Gastrocnemius medialis (tissue), 4 donors: ENCODE results near the gene AIFM1. TPM values are rescaled to one million over a fixed set of nuclear protein-coding genes. Genes with fewer than 3 reads are reported as not detected.

Experiments
- ATAC-seq, 2 donors: fragments of 150-250 bp; one replicate each; pipeline ENCODE4 v1.9.1; 2016
- DNase-seq, 2 donors: peaks; one replicate each; pipeline ENCODE4 v3.0.0-alpha.2; 2019
- H3K27ac ChIP-seq, 4 donors: fragments of 200-600 bp; sonication (generic); 1 replicate in 1 of 4; 2 replicates in 3 of 4; pipeline ENCODE4 v1.5.1; 2016 to 2018; ENCODE audit warnings: mild to moderate bottlenecking in 2 of 4, moderate library complexity in 1 of 4
- H3K27me3 ChIP-seq, 3 donors: fragments of 200-600 bp; sonication (generic) in 2 of 3; 1 replicate in 1 of 3; 2 replicates in 2 of 3; pipeline versions ENCODE4 v1.5.1 to v1.6.0; 2016 to 2019; ENCODE audit warnings: mild to moderate bottlenecking in 1 of 3, moderate library complexity in 1 of 3
- H3K36me3 ChIP-seq, 2 donors: fragments of 200-600 bp; sonication (generic) in 1 of 2; one replicate each; pipeline ENCODE4 v1.5.1; 2017 to 2018
- H3K4me1 ChIP-seq, 2 donors: fragments of 200-600 bp; sonication (generic) in 1 of 2; one replicate each; pipeline ENCODE4 v1.5.1; 2016 to 2017; ENCODE audit warnings: mild to moderate bottlenecking in 2 of 2
- H3K4me3 ChIP-seq, 4 donors: fragments of 200-600 bp; sonication (generic) in 3 of 4; 1 replicate in 1 of 4; 2 replicates in 3 of 4; pipeline ENCODE4 v1.5.1; 2016 to 2019; ENCODE audit warnings: mild to moderate bottlenecking in 2 of 4
- H3K9me3 ChIP-seq, 3 donors: fragments of 200-600 bp; sonication (generic) in 2 of 3; 1 replicate in 1 of 3; 2 replicates in 2 of 3; pipeline ENCODE4 v1.5.1; 2016 to 2019
- POLR2A ChIP-seq, 2 donors: fragments of 450-650 bp; IDR thresholded peaks; one replicate each; pipeline ENCODE4 v1.6.1; 2017; ENCODE audit warnings: antibody characterized with exemption in 2 of 2, mild to moderate bottlenecking in 2 of 2, moderate library complexity in 2 of 2
- in situ Hi-C, 4 donors: fragments of 200-750 bp; cut with MboI; loops; one replicate each; pipeline versions ENCODE4 v1.15.0 to v1.8.0; 2017; ENCODE audit warnings: low sequenced_read_pairs in 4 of 4
- intact Hi-C: fragments of 100-400 bp; cut with DNase I; formaldehyde crosslinking; loops from one replicate; pipeline ENCODE4 v1.15.1; 2023; ENCODE audit warnings: low total_unique reads
- total RNA-seq, 4 donors: library from RNA; depleted of rRNA; stranded (reverse); fragments of >200 nt; gene quantifications; one replicate each; pipeline versions ENCODE4 v1.1.0 to v1.2.3, GENCODE V29; 2016
- TF ChIP-seq, protein P1 (sequence below), 5 experiments: fragments of 450-650 bp in 3 of 5; fragments of 200-600 bp in 2 of 5; sonication (generic) in 2 of 5; IDR thresholded peaks in 4 of 5; conservative IDR thresholded peaks in 1 of 5; 1 replicate in 4 of 5; 2 replicates in 1 of 5; pipeline ENCODE4 v1.5.1; 2016 to 2019; ENCODE audit warnings: antibody characterized with exemption in 5 of 5, mild to moderate bottlenecking in 3 of 5, moderate library complexity in 3 of 5

AIFM1 gene
- total RNA-seq, 4 donors from 2014 or later, result 18.9 to 50.1 (median 30.0) TPM

DNA sequence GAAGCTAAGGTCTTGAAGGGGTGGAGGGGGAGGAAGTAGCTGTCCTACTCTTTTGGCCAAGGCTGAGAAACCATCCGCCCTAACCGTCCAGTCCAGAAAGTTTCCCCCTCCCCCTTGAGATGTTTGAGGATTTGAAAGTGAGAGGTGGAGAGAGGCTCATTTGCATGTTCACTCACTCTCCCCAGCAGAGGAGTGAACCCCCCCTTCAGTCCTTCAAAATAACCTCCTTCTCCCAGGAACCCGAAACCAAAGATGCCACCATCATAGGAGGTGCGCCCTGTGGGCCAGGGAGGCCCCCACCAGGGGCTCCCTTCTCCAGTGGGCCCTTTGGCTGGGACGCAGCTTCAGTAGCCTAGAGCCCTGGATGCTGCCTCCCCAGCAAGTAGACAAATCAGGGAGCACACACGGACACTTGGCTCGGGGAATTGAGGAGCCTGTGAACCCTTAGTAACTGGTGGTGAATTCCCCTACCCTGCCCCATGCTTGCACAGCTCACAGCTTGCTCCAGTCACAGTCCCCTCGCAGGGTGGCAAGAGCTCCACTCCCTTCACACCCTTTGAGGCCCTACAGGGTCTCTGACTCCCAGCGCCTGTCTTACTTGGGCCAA lies 80.9 kb downstream of the AIFM1 start:
- Histone ChIP-seq H3K4me3 (no peak overlapping the region), H3K36me3 (no peaks in the 10 kb centered on the region), H3K27me3 (no peaks in the 10 kb centered on the region), H3K4me1 (no peaks in the 10 kb centered on the region), H3K27ac (peak overlapping the region in 3 of 4 donors; percentile 41 to 56 (median 47)), H3K9me3 (no peaks in the 10 kb centered on the region)
- no peak for TF ChIP-seq POLR2A (IDR thresholded peaks at IDR 0.05)
- TF ChIP-seq, protein P1, sequence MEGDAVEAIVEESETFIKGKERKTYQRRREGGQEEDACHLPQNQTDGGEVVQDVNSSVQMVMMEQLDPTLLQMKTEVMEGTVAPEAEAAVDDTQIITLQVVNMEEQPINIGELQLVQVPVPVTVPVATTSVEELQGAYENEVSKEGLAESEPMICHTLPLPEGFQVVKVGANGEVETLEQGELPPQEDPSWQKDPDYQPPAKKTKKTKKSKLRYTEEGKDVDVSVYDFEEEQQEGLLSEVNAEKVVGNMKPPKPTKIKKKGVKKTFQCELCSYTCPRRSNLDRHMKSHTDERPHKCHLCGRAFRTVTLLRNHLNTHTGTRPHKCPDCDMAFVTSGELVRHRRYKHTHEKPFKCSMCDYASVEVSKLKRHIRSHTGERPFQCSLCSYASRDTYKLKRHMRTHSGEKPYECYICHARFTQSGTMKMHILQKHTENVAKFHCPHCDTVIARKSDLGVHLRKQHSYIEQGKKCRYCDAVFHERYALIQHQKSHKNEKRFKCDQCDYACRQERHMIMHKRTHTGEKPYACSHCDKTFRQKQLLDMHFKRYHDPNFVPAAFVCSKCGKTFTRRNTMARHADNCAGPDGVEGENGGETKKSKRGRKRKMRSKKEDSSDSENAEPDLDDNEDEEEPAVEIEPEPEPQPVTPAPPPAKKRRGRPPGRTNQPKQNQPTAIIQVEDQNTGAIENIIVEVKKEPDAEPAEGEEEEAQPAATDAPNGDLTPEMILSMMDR (IDR thresholded peaks at IDR 0.05 in 4 of 5, conservative IDR thresholded peaks at IDR 0.05 in 1 of 5), result no peak
- DNase-seq (no peak), ATAC-seq (no peak)
- intact Hi-C loops (no loop called here), in situ Hi-C loops (no loop called here)

DNA sequence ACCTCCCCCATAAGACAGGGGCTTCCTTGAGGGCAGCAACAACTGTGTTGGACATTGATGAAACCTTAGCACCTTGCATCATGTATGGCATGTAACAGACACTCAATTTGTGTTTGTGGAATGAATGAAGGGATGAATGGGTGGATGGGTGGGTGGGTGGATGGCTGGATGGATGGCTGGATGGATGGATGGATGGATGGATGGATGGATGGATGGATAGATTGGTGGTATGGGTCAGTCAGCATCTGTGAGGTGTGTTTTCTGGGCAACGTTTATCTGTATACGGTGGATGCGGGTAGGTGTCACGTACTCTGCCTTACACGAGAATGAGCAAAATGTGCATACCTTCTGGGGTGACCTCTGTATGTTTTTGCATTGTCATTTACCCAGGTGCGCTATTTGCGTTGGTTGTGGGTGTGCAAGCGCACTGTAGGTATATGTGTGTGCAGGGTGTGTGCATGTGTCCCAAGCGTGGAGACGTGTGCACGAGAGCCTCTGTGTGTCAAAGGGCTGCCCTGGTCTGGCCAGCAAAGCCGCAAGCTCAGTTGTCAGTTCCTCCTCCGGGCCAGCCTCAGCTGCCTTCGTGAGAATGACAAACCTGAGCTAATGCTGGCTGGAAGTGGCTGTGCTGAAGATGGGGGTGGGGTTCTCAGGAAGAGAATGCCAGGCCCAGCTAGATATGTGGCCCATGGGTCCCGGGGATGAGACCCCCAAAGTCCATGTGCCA lies 81.8 kb downstream of the AIFM1 start:
- intact Hi-C loops (no loop called here), in situ Hi-C loops (no loop called here)
- H3K9me3 ChIP-seq, result no peaks in the 10 kb centered on the region
- no peaks in the 10 kb centered on the region for H3K27me3 ChIP-seq
- H3K36me3 ChIP-seq, result no peaks in the 10 kb centered on the region
- no peak for TF ChIP-seq POLR2A (IDR thresholded peaks at IDR 0.05)
- TF ChIP-seq, protein P1 (IDR thresholded peaks at IDR 0.05 in 4 of 5, conservative IDR thresholded peaks at IDR 0.05 in 1 of 5), result no peak
- no peak overlapping the region for H3K27ac ChIP-seq
- ATAC-seq (no peak), DNase-seq (no peak)
- H3K4me1 ChIP-seq, result no peaks in the 10 kb centered on the region
- H3K4me3 ChIP-seq, result no peak overlapping the region

DNA sequence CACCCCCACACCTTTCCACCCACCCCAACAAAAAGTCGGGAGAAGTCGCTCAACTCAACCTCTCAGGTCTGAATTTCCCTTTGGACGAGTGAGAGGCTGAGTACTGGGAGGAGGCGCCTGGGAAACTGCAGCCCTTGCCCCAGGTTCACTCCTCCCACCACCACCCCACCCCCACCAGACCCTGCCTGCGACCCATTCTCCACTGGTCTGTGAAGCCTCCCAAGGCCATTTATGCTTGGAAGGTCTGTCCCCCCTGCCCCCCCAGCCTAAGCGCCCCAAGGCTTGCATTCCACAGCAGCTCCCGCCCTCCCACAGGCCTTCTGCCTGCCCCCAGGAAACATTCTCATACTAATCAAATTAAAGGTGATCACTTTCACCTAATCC lies 82.5 kb downstream of the AIFM1 start:
- intact Hi-C loops (no loop called here), in situ Hi-C loops (no loop called here)
- no peak for TF ChIP-seq POLR2A (IDR thresholded peaks at IDR 0.05)
- TF ChIP-seq, protein P1 (IDR thresholded peaks at IDR 0.05 in 4 of 5, conservative IDR thresholded peaks at IDR 0.05 in 1 of 5), result no peak
- H3K27ac ChIP-seq, result peak overlapping the region in 2 of 4 donors; percentile 52 to 53
- ATAC-seq (no peak), DNase-seq (no peak)
- H3K9me3 ChIP-seq, result no peaks in the 10 kb centered on the region
- H3K36me3 ChIP-seq, result no peaks in the 10 kb centered on the region
- no peaks in the 10 kb centered on the region for H3K27me3 ChIP-seq
- no peak overlapping the region for H3K4me3 ChIP-seq
- no peaks in the 10 kb centered on the region for H3K4me1 ChIP-seq

DNA sequence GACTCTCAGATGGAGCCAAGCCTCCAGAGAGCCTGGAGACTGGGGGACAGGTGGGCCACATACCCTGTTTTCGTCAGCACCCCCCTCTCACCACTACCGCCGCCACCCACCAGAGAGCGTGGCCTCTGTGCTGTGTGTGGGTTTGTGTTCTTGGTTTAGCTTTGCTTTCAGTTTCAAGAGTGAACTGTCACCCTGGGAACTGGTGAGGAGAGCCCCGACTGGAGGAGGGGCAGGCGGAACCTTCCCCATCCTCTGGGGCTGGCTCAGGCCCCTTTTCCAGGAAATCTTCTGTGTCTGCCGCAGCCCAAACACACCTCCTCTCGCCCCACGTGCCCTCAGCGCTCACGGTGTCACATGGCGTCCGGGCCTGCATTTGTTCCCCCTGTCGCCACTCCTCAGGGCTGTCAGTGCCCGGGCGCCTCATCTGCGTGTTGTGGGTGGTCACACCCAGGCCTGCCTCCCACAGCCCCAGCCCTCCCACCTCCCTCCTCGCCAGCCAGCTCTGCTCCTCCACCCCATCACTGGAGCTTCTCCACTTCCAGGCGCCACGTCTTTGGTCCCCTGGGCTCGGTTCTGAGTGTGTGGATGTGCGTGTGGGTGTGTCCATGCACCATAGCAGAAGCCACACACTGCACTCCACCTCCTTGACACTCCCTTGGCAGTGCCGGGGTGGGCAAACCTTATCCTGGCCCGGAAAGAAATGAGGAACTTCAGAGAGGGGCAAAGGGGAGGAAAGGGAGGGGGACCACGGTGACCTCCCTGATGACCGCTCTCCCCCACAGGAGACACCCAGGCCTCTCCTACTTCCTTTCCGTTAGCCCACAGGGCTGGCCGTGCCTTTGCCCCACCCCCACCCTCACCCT lies 83.2 kb downstream of the AIFM1 start:
- ATAC-seq, result peak; percentile 44 to 45
- no peak overlapping the region for H3K4me3 ChIP-seq
- intact Hi-C loops (no loop called here), in situ Hi-C loops (no loop called here)
- H3K9me3 ChIP-seq, result no peaks in the 10 kb centered on the region
- H3K27ac ChIP-seq, result peak overlapping the region; percentile 46 to 53 (median 51)
- no peaks in the 10 kb centered on the region for H3K27me3 ChIP-seq
- peak in 1 of 2 donors; percentile 18 for DNase-seq
- no peaks in the 10 kb centered on the region for H3K36me3 ChIP-seq
- no peaks in the 10 kb centered on the region for H3K4me1 ChIP-seq
- no peak for TF ChIP-seq POLR2A (IDR thresholded peaks at IDR 0.05)
- TF ChIP-seq, protein P1 (IDR thresholded peaks at IDR 0.05 in 4 of 5, conservative IDR thresholded peaks at IDR 0.05 in 1 of 5), result peak in 1 of 5 experiments; percentile 9
